SK-N-SH (cell line): ENCODE measurements around the gene STK32C. TPM values are rescaled to one million over a fixed set of nuclear protein-coding genes. Genes with fewer than 3 reads are reported as not detected.

Experiments
- CTCF ChIA-PET: fragments of 300-600, 350-600 bp; formaldehyde crosslinking; extraction: SDS; loops from one replicate; lab custom pipeline; 2021; lab: Yijun Ruan, JAX
- POLR2A ChIA-PET: fragments of 350-600 bp; sonication (Branson Sonifier 250); formaldehyde crosslinking; extraction: SDS; loops from one replicate; lab custom pipeline; 2020; ENCODE audit warnings: antibody characterized with exemption, inconsistent platforms; lab: Yijun Ruan, JAX
- DNase-seq: peaks from one replicate; pipeline ENCODE4 v3.0.0; 2012
- H2AFZ ChIP-seq: fragments of 200-600 bp; sonication (generic); 2 replicates; pipeline ENCODE4 v1.8.1; 2016; ENCODE audit warnings: antibody characterized with exemption, mild to moderate bottlenecking, low read depth
- H3F3A ChIP-seq: fragments of 200-600 bp; sonication (generic); replicated peaks from 2 replicates; pipeline ENCODE3; 2016; ENCODE audit warnings: antibody characterized with exemption, mild to moderate bottlenecking; ENCODE audit not compliant: insufficient read depth
- H3K27ac ChIP-seq, 2 experiments: fragments of 200-500 bp in 1 of 2; fragments of 200-600 bp in 1 of 2; sonication (Bioruptor generic) in 1 of 2; sonication (generic), shearing (Covaris generic) in 1 of 2; 2 replicates each; pipeline versions ENCODE4 v1.5.1 to v1.6.1; 2014 to 2016; ENCODE audit warnings: low read depth in 2 of 2, inconsistent platforms in 1 of 2, low read length in 1 of 2, mild to moderate bottlenecking in 1 of 2, mixed read lengths in 1 of 2
- H3K27me3 ChIP-seq: fragments of 200-600 bp; sonication (generic), shearing (Covaris generic); 2 replicates; pipeline ENCODE4 v1.6.1; 2016; ENCODE audit warnings: mixed run types; ENCODE audit not compliant: insufficient read depth
- H3K36me3 ChIP-seq, 2 experiments: fragments of 200-500 bp in 1 of 2; fragments of 200-600 bp in 1 of 2; sonication (Bioruptor generic) in 1 of 2; sonication (generic) in 1 of 2; replicated peaks in 1 of 2; 2 replicates each; pipeline versions ENCODE3 to v1.5.1; 2014 to 2016; ENCODE audit warnings: low read length in 1 of 2, mild to moderate bottlenecking in 1 of 2; ENCODE audit not compliant: insufficient read depth in 2 of 2, control insufficient read depth in 1 of 2
- H3K4me1 ChIP-seq, 2 experiments: fragments of 200-500 bp in 1 of 2; fragments of 200-600 bp in 1 of 2; sonication (Bioruptor generic) in 1 of 2; sonication (generic), shearing (Covaris generic) in 1 of 2; 2 replicates each; pipeline versions ENCODE4 v1.5.1 to v1.6.1; 2014 to 2016; ENCODE audit warnings: low read depth in 1 of 2, low read length in 1 of 2, mixed run types in 1 of 2; ENCODE audit not compliant: insufficient read depth in 2 of 2, control insufficient read depth in 1 of 2
- H3K4me2 ChIP-seq: fragments of 200-600 bp; sonication (generic), shearing (Covaris generic); 2 replicates; pipeline ENCODE4 v1.6.1; 2017; ENCODE audit warnings: mixed run types
- H3K4me3 ChIP-seq, 2 experiments: fragments of 200-500 bp in 1 of 2; fragments of 200-600 bp in 1 of 2; sonication (Bioruptor generic) in 1 of 2; sonication (generic), shearing (Covaris generic) in 1 of 2; 2 replicates each; pipeline versions ENCODE4 v1.5.1 to v1.8.1; 2014 to 2016; ENCODE audit warnings: low read depth in 2 of 2, inconsistent platforms in 1 of 2, low read length in 1 of 2, mild to moderate bottlenecking in 1 of 2, mixed read lengths in 1 of 2, moderate library complexity in 1 of 2
- H3K79me2 ChIP-seq: fragments of 200-600 bp; sonication (generic); 2 replicates; pipeline ENCODE4 v1.8.1; 2017; ENCODE audit warnings: mild to moderate bottlenecking; ENCODE audit not compliant: insufficient read depth
- H3K9ac ChIP-seq: fragments of 200-600 bp; sonication (generic); 2 replicates; pipeline ENCODE4 v1.6.1; 2017; ENCODE audit warnings: mixed run types
- H3K9me2 ChIP-seq: fragments of 200-600 bp; sonication (generic); 2 replicates; pipeline ENCODE4 v1.6.1; 2017; ENCODE audit warnings: mixed run types
- H3K9me3 ChIP-seq: fragments of 200-600 bp; sonication (generic); 2 replicates; pipeline ENCODE4 v1.6.1; 2017; ENCODE audit warnings: mixed run types, mild to moderate bottlenecking, moderate library complexity
- H4K20me1 ChIP-seq: fragments of 200-600 bp; sonication (generic); 2 replicates; pipeline ENCODE4 v1.6.1; 2017; ENCODE audit warnings: mild to moderate bottlenecking, mixed run types; ENCODE audit not compliant: insufficient read depth
- ELF1 ChIP-seq: IDR thresholded peaks from 2 replicates; pipeline ENCODE4 v1.4.0; 2012
- EP300 ChIP-seq, 2 experiments: IDR thresholded peaks; 2 replicates each; pipeline versions ENCODE4 v1.4.0 to v1.6.1; 2012; ENCODE audit warnings: borderline replicate concordance in 1 of 2, low read depth in 1 of 2, low read length in 1 of 2
- FOXJ3 ChIP-seq: sonication (generic); formaldehyde crosslinking; IDR thresholded peaks from 2 replicates; pipeline ENCODE4 v1.5.1; 2020; ENCODE audit warnings: mild to moderate bottlenecking, missing genetic modification reagents
- GATA2 ChIP-seq: sonication (generic); formaldehyde crosslinking; IDR thresholded peaks from 2 replicates; pipeline ENCODE4 v1.5.0; 2020; ENCODE audit warnings: mild to moderate bottlenecking, missing genetic modification reagents
- MAX ChIP-seq: IDR thresholded peaks from 2 replicates; pipeline ENCODE4 v1.4.0; 2012; ENCODE audit warnings: low read depth
- NFIC ChIP-seq: IDR thresholded peaks from 2 replicates; pipeline ENCODE4 v1.4.0; 2012; ENCODE audit warnings: borderline replicate concordance
- NRF1 ChIP-seq: IDR thresholded peaks from 2 replicates; pipeline ENCODE4 v1.6.1; 2012; ENCODE audit warnings: low read depth, mild to moderate bottlenecking, low read length
- POLR2AphosphoS5 ChIP-seq: IDR thresholded peaks from 2 replicates; pipeline ENCODE4 v1.6.1; 2012; ENCODE audit warnings: low read depth, low read length
- RCOR1 ChIP-seq: fragments of 150-350 bp; IDR thresholded peaks from 2 replicates; pipeline ENCODE4 v1.6.1; 2017; ENCODE audit warnings: antibody characterized with exemption, low read length
- RFX5 ChIP-seq: IDR thresholded peaks from 2 replicates; pipeline ENCODE4 v1.6.1; 2012; ENCODE audit warnings: mild to moderate bottlenecking, improper control_type of control experiment, low read length
- SIN3A ChIP-seq: IDR thresholded peaks from 2 replicates; pipeline ENCODE4 v1.6.1; 2012; ENCODE audit warnings: low read depth, mild to moderate bottlenecking, low read length, moderate library complexity, borderline replicate concordance
- TAF1 ChIP-seq: IDR thresholded peaks from 2 replicates; pipeline ENCODE4 v1.6.1; 2012; ENCODE audit warnings: low read depth, mild to moderate bottlenecking, low read length, moderate library complexity, borderline replicate concordance
- USF1 ChIP-seq: IDR thresholded peaks from 2 replicates; pipeline ENCODE4 v1.4.0; 2012; ENCODE audit warnings: low read depth, borderline replicate concordance
- WGBS: methylation state at CpG from one replicate; pipeline ENCODE4 v1.1.6; 2017; ENCODE audit warnings: low lambda C conversion rate; 5-methylcytosine and 5-hydroxymethylcytosine counted together
- polyA plus RNA-seq, 3 experiments: library from polyadenylated mRNA; depleted of rRNA; stranded (reverse); fragments of >200 nt; gene quantifications; 2 replicates each; pipeline ENCODE4 v1.2.3, GENCODE V29; 2012
- TF ChIP-seq, protein P1 (sequence below): IDR thresholded peaks from 2 replicates; pipeline ENCODE4; 2012
- TF ChIP-seq, protein P2 (sequence below): fragments of 150-350 bp; IDR thresholded peaks from 2 replicates; pipeline ENCODE4 v1.6.1; 2017; ENCODE audit warnings: antibody characterized with exemption, low read length, low read depth, borderline replicate concordance

Gene STK32C
- polyA plus RNA-seq, 1 of the 3 experiments (the other 2 are of a cell fraction) = 27.8 TPM

- TF ChIP-seq NRF1 (no peak), USF1 (no peak), MAX (no peak), ELF1 (no peak), POLR2AphosphoS5 (no peak), RFX5 (no peak), GATA2 (no peak), TAF1 (no peak), SIN3A (no peak), RCOR1 (no peak), EP300 (IDR thresholded peaks at IDR 0.05; ENCODE audit: borderline replicate concordance in 1 of 2, low read depth in 1 of 2, low read length in 1 of 2) (no peak), NFIC (no peak), FOXJ3 (CRISPR knock-in tag) (no peak)
- TF ChIP-seq, protein P1, sequence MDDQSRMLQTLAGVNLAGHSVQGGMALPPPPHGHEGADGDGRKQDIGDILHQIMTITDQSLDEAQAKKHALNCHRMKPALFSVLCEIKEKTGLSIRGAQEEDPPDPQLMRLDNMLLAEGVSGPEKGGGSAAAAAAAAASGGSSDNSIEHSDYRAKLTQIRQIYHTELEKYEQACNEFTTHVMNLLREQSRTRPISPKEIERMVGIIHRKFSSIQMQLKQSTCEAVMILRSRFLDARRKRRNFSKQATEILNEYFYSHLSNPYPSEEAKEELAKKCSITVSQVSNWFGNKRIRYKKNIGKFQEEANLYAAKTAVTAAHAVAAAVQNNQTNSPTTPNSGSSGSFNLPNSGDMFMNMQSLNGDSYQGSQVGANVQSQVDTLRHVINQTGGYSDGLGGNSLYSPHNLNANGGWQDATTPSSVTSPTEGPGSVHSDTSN = no peak
- TF ChIP-seq, protein P2, sequence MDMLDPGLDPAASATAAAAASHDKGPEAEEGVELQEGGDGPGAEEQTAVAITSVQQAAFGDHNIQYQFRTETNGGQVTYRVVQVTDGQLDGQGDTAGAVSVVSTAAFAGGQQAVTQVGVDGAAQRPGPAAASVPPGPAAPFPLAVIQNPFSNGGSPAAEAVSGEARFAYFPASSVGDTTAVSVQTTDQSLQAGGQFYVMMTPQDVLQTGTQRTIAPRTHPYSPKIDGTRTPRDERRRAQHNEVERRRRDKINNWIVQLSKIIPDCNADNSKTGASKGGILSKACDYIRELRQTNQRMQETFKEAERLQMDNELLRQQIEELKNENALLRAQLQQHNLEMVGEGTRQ = no peak
- CTCF ChIA-PET = no interaction called here
- no peaks in the 10 kb centered on the region for H3K27me3 ChIP-seq
- no peaks in the 10 kb centered on the region for H3K79me2 ChIP-seq
- H3K9me2 ChIP-seq = no peaks in the 10 kb centered on the region
- H3K4me3 ChIP-seq = no peak overlapping the region
- POLR2A ChIA-PET = interaction anchor here (1.1 kb wide), 1 partner anchor 18 kb away, joined by 3 read pairs; no protein-coding TSS in a partner anchor
- no peaks in the 10 kb centered on the region for H3F3A ChIP-seq
- H3K36me3 ChIP-seq = peaks cover 0 to 14% of the 10 kb centered on the region in 2 experiments
- no peaks in the 10 kb centered on the region for H3K9me3 ChIP-seq
- no peak overlapping the region for H2AFZ ChIP-seq
- 97% methylated on average over 9 of the region's 11 CpGs for WGBS
- H4K20me1 ChIP-seq = no peaks in the 10 kb centered on the region
- no peak overlapping the region for H3K4me2 ChIP-seq
- H3K9ac ChIP-seq = no peak overlapping the region
- no peak overlapping the region; a peak in 1 of 4 replicates for H3K27ac ChIP-seq
- DNase-seq = no peak
- no peaks in the 10 kb centered on the region; a peak in 1 of 4 replicates for H3K4me1 ChIP-seq
Observed at GRCh38 chr10:132206377-132206745, 101.4 kb downstream of the STK32C start.
